H1 (cell line): Measurements from ENCODE around the gene SRPX2. TPM values are rescaled to one million over a fixed set of nuclear protein-coding genes. Genes with fewer than 3 reads are reported as not detected.

Experiments used
- BCL11A ChIP-seq, 2 experiments: IDR thresholded peaks; one replicate each; pipeline ENCODE4 v1.6.1; 2011; ENCODE audit warnings: low read depth in 2 of 2, low read length in 2 of 2, mild to moderate bottlenecking in 2 of 2
- RAD21 ChIP-seq, 2 experiments: IDR thresholded peaks in 1 of 2; conservative IDR thresholded peaks in 1 of 2; 2 replicates each; pipeline ENCODE4 v1.6.1; 2011; ENCODE audit warnings: low read depth in 2 of 2, low read length in 2 of 2, improper control_type of control experiment in 1 of 2, inconsistent platforms in 1 of 2, mild to moderate bottlenecking in 1 of 2, moderate library complexity in 1 of 2
- polyA plus RNA-seq, 7 experiments: library from polyadenylated mRNA; depleted of rRNA in 3 of 7; stranded (reverse) in 5 of 7; unstranded in 2 of 7; fragments of >200 nt in 5 of 7; fragments of 200-250 nt in 2 of 7; gene quantifications; 1 replicate in 5 of 7; 2 replicates in 1 of 7; 4 replicates in 1 of 7; pipeline versions ENCODE4 v1.2.1 to v1.2.3, GENCODE V29; 2011 to 2013; ENCODE audit warnings: missing spikeins in 2 of 7, mixed read lengths in 2 of 7
- total RNA-seq: library from RNA; stranded (reverse); fragmentation: NEBNext Ultra II Directional; extraction: Animal tissue kit (Norgen Biotek cat#: 25700); gene quantifications from 2 replicates; pipeline ENCODE4 v1.2.1, GENCODE V29; 2021

Gene SRPX2
- total and polyA plus RNA-seq, 2 of the 8 experiments (the other 6 are each of a cell fraction or from before 2014, with no cell fraction given) = not detected

DNA sequence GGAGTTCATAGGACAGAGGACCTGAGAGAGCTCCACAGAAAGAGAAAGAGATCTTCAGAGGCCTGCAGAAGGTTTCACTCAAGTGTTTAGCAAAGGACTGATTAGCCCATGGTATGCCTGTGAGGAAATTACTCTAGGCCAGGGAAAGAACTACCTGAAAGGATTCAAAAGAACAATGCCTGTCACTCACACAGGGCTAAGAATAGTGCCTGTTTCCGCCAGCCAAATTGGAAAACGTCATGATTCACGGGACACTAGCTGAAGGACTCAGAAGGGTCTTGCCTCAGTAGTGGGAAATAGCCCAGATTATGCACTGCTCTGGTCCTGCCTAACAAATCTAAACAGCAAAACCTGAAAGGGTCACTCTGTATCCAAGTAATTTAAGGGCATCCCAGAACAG is 66.8 kb downstream of the SRPX2 start (continued):
- no peak for TF ChIP-seq BCL11A (IDR thresholded peaks at IDR 0.05; ENCODE audit: low read depth in 2 of 2, low read length in 2 of 2)
- no peak for TF ChIP-seq RAD21 (IDR thresholded peaks at IDR 0.05 in 1 of 2, conservative IDR thresholded peaks at IDR 0.05 in 1 of 2; ENCODE audit: low read depth in 2 of 2, low read length in 2 of 2)
